Endothelial cell of umbilical vein (primary cell): ENCODE results near the gene PUDP. TPM values are rescaled to one million over a fixed set of nuclear protein-coding genes. Genes with fewer than 3 reads are reported as not detected.

Experiments
- BruUV-seq: library from RNA; stranded (reverse); fragments of 400-500 nt; replicated peaks from 2 replicates; lab custom pipeline; 2021; lab: Mats Ljungman, UMichigan
- CTCF ChIA-PET: fragments of 300-600, 350-600 bp; sonication (Branson Sonifier 250); formaldehyde crosslinking; loops from one replicate; lab custom pipeline; 2021; ENCODE audit warnings: antibody characterized with exemption, inconsistent platforms; lab: Charles Lee
- POLR2A ChIA-PET: fragments of 300-600, 350-600 bp; sonication (Branson Sonifier 250); formaldehyde crosslinking; loops from one replicate; lab custom pipeline; 2021; ENCODE audit warnings: antibody characterized with exemption, inconsistent platforms; lab: Charles Lee
- DNase-seq: peaks from one replicate; pipeline ENCODE4 v3.0.0-alpha.2; 2011; ENCODE audit warnings: low read depth, low spot score
- FAIRE-seq: peaks from 2 replicates; lab custom pipeline; 2011; peaks lifted over from hg19 to GRCh38; lab: Jason Lieb, UNC
- H2AFZ ChIP-seq: 2 replicates; pipeline ENCODE4 v1.6.0; 2012; ENCODE audit warnings: low read depth, low read length, control low read depth, inconsistent platforms
- H3K27ac ChIP-seq: 2 replicates; pipeline ENCODE4 v1.5.1; 2011; ENCODE audit warnings: low read depth, mild to moderate bottlenecking, control low read depth, low read length, moderate library complexity; ENCODE audit not compliant: insufficient read depth
- H3K27me3 ChIP-seq, 2 experiments: 2 replicates each; pipeline versions ENCODE4 v1.6.0 to v1.6.1; 2011; ENCODE audit warnings: low read length in 2 of 2, mixed read lengths in 1 of 2; ENCODE audit not compliant: control insufficient read depth in 2 of 2, insufficient read depth in 2 of 2
- H3K36me3 ChIP-seq, 2 experiments: 2 replicates in 1 of 2; 3 replicates in 1 of 2; pipeline ENCODE4 v1.5.1; 2011; ENCODE audit warnings: low read length in 2 of 2, mild to moderate bottlenecking in 1 of 2, moderate library complexity in 1 of 2; ENCODE audit not compliant: control insufficient read depth in 2 of 2, insufficient read depth in 2 of 2; ENCODE audit errors: extremely low read depth in 1 of 2
- H3K4me1 ChIP-seq: 3 replicates; pipeline ENCODE4 v1.5.1; 2011; ENCODE audit warnings: mild to moderate bottlenecking, low read length; ENCODE audit not compliant: control insufficient read depth, insufficient read depth; ENCODE audit errors: extremely low read depth
- H3K4me2 ChIP-seq: 2 replicates; pipeline ENCODE4 v1.6.1; 2011; ENCODE audit warnings: low read length, control low read depth, mixed read lengths; ENCODE audit not compliant: insufficient read depth
- H3K4me3 ChIP-seq, 3 experiments: fragments of 200-600 bp in 1 of 3; sonication (generic), shearing (Covaris generic) in 1 of 3; replicated peaks in 1 of 3; 2 replicates each; pipeline ENCODE4 v1.5.1; 2011 to 2016; ENCODE audit warnings: control low read depth in 3 of 3, low read length in 3 of 3, mild to moderate bottlenecking in 2 of 3, inconsistent platforms in 1 of 3, low read depth in 1 of 3, moderate library complexity in 1 of 3; ENCODE audit not compliant: insufficient read depth in 1 of 3
- H3K79me2 ChIP-seq: 2 replicates; pipeline ENCODE4 v1.6.0; 2012; ENCODE audit warnings: low read length, inconsistent platforms; ENCODE audit not compliant: control insufficient read depth, insufficient read depth
- H3K9ac ChIP-seq: replicated peaks from 2 replicates; pipeline ENCODE3; 2011; ENCODE audit warnings: low read length, control low read depth; ENCODE audit not compliant: insufficient read depth; ENCODE audit errors: extremely low read depth
- H3K9me1 ChIP-seq: replicated peaks from 3 replicates; pipeline ENCODE4 v1.6.0; 2011; ENCODE audit warnings: mild to moderate bottlenecking, low read length; ENCODE audit not compliant: control insufficient read depth, insufficient read depth; ENCODE audit errors: extremely low read depth
- H3K9me3 ChIP-seq: replicated peaks from 2 replicates; pipeline ENCODE4 v1.5.1; 2012; ENCODE audit warnings: low read length, inconsistent platforms; ENCODE audit not compliant: control insufficient read depth, insufficient read depth
- H4K20me1 ChIP-seq: replicated peaks from 2 replicates; pipeline ENCODE3; 2011; ENCODE audit warnings: mild to moderate bottlenecking, low read length; ENCODE audit not compliant: control insufficient read depth, insufficient read depth; ENCODE audit errors: extremely low read depth
- EZH2 ChIP-seq: IDR thresholded peaks from 2 replicates; pipeline ENCODE4 v1.6.1; 2012; ENCODE audit warnings: borderline replicate concordance, low read depth, mild to moderate bottlenecking, moderate library complexity, low read length, inconsistent platforms; ENCODE audit not compliant: severe bottlenecking
- FOS ChIP-seq: IDR thresholded peaks from 2 replicates; pipeline ENCODE4 v1.6.1; 2011; ENCODE audit warnings: mild to moderate bottlenecking, low read length, moderate library complexity, borderline replicate concordance; ENCODE audit not compliant: insufficient read depth
- GATA2 ChIP-seq: IDR thresholded peaks from 2 replicates; pipeline ENCODE4 v1.7.0; 2011; ENCODE audit warnings: low read depth, mild to moderate bottlenecking, moderate library complexity, mixed read lengths, low read length; ENCODE audit not compliant: insufficient read length, insufficient read depth
- JUN ChIP-seq: IDR thresholded peaks from 2 replicates; pipeline ENCODE4 v1.6.1; 2011; ENCODE audit warnings: borderline replicate concordance, low read depth; ENCODE audit not compliant: insufficient read length, insufficient read depth
- MYC ChIP-seq: IDR thresholded peaks from one replicate; pipeline ENCODE4 v1.6.1; 2011; ENCODE audit warnings: mild to moderate bottlenecking, low read depth, low read length
- POLR2A ChIP-seq: IDR thresholded peaks from 2 replicates; pipeline ENCODE4 v1.6.1; 2012; ENCODE audit warnings: low read depth, mild to moderate bottlenecking, control low read depth, low read length
- POLR2AphosphoS5 ChIP-seq: IDR thresholded peaks from 2 replicates; pipeline ENCODE4 v1.6.1; 2012; ENCODE audit warnings: low read depth, mild to moderate bottlenecking, control low read depth, low read length, moderate library complexity; ENCODE audit not compliant: insufficient read depth
- dilution Hi-C: fragments of 300-500 bp; cut with MboI; formaldehyde crosslinking; loops from one replicate; pipeline ENCODE4 v1.15.0; 2019; ENCODE audit warnings: low sequenced_read_pairs; ENCODE audit not compliant: extremely low pct_ligation_motif_present
- intact Hi-C: fragments of 100-400 bp; cut with micrococcal nuclease; formaldehyde crosslinking; loops from one replicate; pipeline ENCODE4 v1.10.0; 2022
- polyA plus RNA-seq, 4 experiments: library from polyadenylated mRNA; depleted of rRNA in 3 of 4; stranded (reverse) in 3 of 4; unstranded in 1 of 4; fragments of >200 nt; gene quantifications; 2 replicates each; pipeline versions ENCODE4 v1.2.1 to v1.2.3, GENCODE V29; 2011 to 2012; ENCODE audit warnings: missing spikeins in 1 of 4
- total RNA-seq: library from RNA; stranded (reverse); gene quantifications from 2 replicates; pipeline ENCODE4 v1.2.3, GENCODE V29; 2021
- TF ChIP-seq, protein P1 (sequence below), 2 donors: IDR thresholded peaks; 1 replicate in 1 of 2; 2 replicates in 1 of 2; pipeline ENCODE4 v1.5.1; 2011; ENCODE audit warnings: low read length in 2 of 2, mild to moderate bottlenecking in 2 of 2, moderate library complexity in 2 of 2, control low read depth in 1 of 2, inconsistent platforms in 1 of 2, low read depth in 1 of 2; ENCODE audit not compliant: insufficient read depth in 1 of 2; ENCODE audit errors: extremely low read depth in 1 of 2
- TF ChIP-seq, protein P2 (sequence below): IDR thresholded peaks from 2 replicates; pipeline ENCODE4 v1.6.1; 2011; ENCODE audit not compliant: insufficient read depth, insufficient read length

Gene PUDP
- total and polyA plus RNA-seq, 2 donors (not counting 3 experiments of a cell fraction or from before 2014, with no cell fraction given): 17.3 to 22.5 TPM

DNA sequence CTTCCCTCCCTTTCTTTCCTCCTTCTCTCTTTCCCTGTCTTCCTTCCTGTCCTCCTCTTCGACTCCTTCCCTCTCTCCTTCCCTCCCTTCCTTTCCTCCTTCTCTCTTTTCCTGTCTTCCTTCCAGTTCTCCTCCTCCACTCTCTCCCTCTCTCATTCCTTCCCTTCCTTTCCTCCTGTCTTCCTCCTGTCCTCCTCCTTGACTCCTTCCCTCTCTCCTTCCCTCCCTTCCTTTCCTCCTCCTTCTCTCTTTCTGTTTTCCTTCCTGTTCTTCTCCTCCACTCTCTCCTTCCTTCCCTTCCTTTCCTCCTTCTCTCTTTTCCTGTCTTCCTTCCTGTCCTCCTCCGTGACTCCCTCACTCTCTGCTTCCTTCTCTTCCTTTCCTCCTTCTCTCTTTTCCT lies 5.3 kb upstream of the PUDP start:
- TF ChIP-seq EZH2 (no peak), GATA2 (no peak), FOS (no peak), JUN (no peak), MYC (no peak), POLR2A (no peak), POLR2AphosphoS5 (no peak)
- TF ChIP-seq, protein P1, sequence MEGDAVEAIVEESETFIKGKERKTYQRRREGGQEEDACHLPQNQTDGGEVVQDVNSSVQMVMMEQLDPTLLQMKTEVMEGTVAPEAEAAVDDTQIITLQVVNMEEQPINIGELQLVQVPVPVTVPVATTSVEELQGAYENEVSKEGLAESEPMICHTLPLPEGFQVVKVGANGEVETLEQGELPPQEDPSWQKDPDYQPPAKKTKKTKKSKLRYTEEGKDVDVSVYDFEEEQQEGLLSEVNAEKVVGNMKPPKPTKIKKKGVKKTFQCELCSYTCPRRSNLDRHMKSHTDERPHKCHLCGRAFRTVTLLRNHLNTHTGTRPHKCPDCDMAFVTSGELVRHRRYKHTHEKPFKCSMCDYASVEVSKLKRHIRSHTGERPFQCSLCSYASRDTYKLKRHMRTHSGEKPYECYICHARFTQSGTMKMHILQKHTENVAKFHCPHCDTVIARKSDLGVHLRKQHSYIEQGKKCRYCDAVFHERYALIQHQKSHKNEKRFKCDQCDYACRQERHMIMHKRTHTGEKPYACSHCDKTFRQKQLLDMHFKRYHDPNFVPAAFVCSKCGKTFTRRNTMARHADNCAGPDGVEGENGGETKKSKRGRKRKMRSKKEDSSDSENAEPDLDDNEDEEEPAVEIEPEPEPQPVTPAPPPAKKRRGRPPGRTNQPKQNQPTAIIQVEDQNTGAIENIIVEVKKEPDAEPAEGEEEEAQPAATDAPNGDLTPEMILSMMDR (IDR thresholded peaks at IDR 0.05; ENCODE audit: extremely low read depth in 1 of 2, insufficient read depth in 1 of 2, low read depth in 1 of 2, low read length in 2 of 2): no peak
- TF ChIP-seq, protein P2, sequence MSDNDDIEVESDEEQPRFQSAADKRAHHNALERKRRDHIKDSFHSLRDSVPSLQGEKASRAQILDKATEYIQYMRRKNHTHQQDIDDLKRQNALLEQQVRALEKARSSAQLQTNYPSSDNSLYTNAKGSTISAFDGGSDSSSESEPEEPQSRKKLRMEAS: no peak
- no peaks in the 10 kb centered on the region for H3K79me2 ChIP-seq
- H3K9me1 ChIP-seq: no peaks in the 10 kb centered on the region
- no TSS peak for BruUV-seq
- dilution Hi-C loops (no loop called here), intact Hi-C loops (no loop called here)
- no peak for FAIRE-seq
- no peak overlapping the region for H2AFZ ChIP-seq
- no peaks in the 10 kb centered on the region for H3K4me1 ChIP-seq
- ChIA-PET POLR2A (no interaction called here), CTCF (no interaction called here)
- H3K36me3 ChIP-seq: no peaks in the 10 kb centered on the region
- H3K9me3 ChIP-seq: no peaks in the 10 kb centered on the region
- H3K27ac ChIP-seq: no peak overlapping the region
- no peaks in the 10 kb centered on the region for H4K20me1 ChIP-seq
- H3K4me3 ChIP-seq: no peak overlapping the region
- no peak overlapping the region for H3K4me2 ChIP-seq
- DNase-seq: no peak
- H3K27me3 ChIP-seq: no peaks in the 10 kb centered on the region
- no peak overlapping the region for H3K9ac ChIP-seq
